GM12864 (cell line): ENCODE data around the gene MYL10.

Source experiments
- DNase-seq: peaks from one replicate; pipeline ENCODE4 v3.0.0-alpha.2; 2011; ENCODE audit warnings: low read depth
- H3K4me3 ChIP-seq: 2 replicates; pipeline ENCODE4 v1.5.1; 2011; ENCODE audit warnings: mild to moderate bottlenecking, low read depth, low read length, control low read depth
- CTCF ChIP-seq: IDR thresholded peaks from 2 replicates; pipeline ENCODE4 v1.5.1; 2011; ENCODE audit warnings: low read depth, mild to moderate bottlenecking, moderate library complexity, low read length, control low read depth, inconsistent platforms; ENCODE audit errors: missing control alignments

MYL10 gene

GRCh38 chr7:101629171-101629570, at the start of gene MYL10:
Gene MYL10 (minus strand): TSS chr7:101629296. CDS start chr7:101629118, 178 bp downstream.
- no peak for DNase-seq
- no peak for TF ChIP-seq CTCF

GRCh38 chr7:101678658-101679057, 49.6 kb upstream of the MYL10 start:
- no peak overlapping the region for H3K4me3 ChIP-seq
- DNase-seq, result no peak
- TF ChIP-seq CTCF, result no peak

More at GRCh38 chr7:101629171-101629570, at the start of gene MYL10:
- H3K4me3 ChIP-seq, result no peak within 1 kb of the TSS

GRCh38 chr7:101677797-101678479, 48.8 kb upstream of the MYL10 start:
- DNase-seq, result no peak
- no peak overlapping the region for H3K4me3 ChIP-seq
- TF ChIP-seq CTCF, result no peak

GRCh38 chr7:101677391-101677790, 48.3 kb upstream of the MYL10 start:
- TF ChIP-seq CTCF, result no peak
- DNase-seq, result no peak
- H3K4me3 ChIP-seq, result no peak overlapping the region

- no peak for DNase-seq
- no peak overlapping the region for H3K4me3 ChIP-seq
- TF ChIP-seq CTCF, result no peak
These were observed 47.9 kb upstream of the MYL10 start for GRCh38 chr7:101676956-101677355.

- no peak for DNase-seq
- no peak overlapping the region for H3K4me3 ChIP-seq
- TF ChIP-seq CTCF, result no peak
These were observed 47.0 kb upstream of the MYL10 start for GRCh38 chr7:101676062-101676598.

- TF ChIP-seq CTCF, result no peak
- no peak for DNase-seq
- no peak overlapping the region for H3K4me3 ChIP-seq
These were observed 45.3 kb upstream of the MYL10 start for GRCh38 chr7:101674439-101674838.
